Stimulated activated CD4-positive, alpha-beta T cell treated with anti-CD3 and anti-CD28 coated beads, Interleukin-1b, Interleukin-23, amount 100 ng/mL, for 24 hours (primary cell): ENCODE data around the gene SAFB.
"Not testable (repeated sequence)": the region's sequence is repeated elsewhere in the genome, so short reads cannot be mapped to it uniquely, and the experiment has no call there.

Experiments used
- DNase-seq, 4 experiments: peaks; one replicate each; pipeline ENCODE4 v3.0.0-alpha.2; 2020; ENCODE audit warnings: low read depth in 4 of 4, low spot score in 1 of 4

The SAFB gene

DNA sequence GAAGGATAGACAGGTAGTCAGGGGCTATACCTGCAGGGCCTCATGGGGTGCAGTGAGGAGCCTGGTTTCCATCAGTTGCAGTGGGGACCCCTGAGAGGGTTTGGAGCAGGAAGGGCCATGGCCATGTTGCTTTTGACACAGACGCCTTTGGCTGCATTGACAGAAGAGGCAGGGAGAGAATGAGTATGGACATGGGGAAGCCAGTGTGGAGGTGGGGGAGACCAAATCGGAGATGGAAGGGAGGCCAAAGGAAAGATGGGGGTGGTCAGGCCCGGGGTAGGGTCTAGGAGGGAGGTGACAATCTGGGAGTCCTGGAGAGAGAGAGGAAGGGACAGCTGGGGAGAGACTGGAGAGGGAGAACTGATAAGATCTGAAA lies 59.2 kb downstream of the SAFB start:
- DNase-seq = no peak

DNA sequence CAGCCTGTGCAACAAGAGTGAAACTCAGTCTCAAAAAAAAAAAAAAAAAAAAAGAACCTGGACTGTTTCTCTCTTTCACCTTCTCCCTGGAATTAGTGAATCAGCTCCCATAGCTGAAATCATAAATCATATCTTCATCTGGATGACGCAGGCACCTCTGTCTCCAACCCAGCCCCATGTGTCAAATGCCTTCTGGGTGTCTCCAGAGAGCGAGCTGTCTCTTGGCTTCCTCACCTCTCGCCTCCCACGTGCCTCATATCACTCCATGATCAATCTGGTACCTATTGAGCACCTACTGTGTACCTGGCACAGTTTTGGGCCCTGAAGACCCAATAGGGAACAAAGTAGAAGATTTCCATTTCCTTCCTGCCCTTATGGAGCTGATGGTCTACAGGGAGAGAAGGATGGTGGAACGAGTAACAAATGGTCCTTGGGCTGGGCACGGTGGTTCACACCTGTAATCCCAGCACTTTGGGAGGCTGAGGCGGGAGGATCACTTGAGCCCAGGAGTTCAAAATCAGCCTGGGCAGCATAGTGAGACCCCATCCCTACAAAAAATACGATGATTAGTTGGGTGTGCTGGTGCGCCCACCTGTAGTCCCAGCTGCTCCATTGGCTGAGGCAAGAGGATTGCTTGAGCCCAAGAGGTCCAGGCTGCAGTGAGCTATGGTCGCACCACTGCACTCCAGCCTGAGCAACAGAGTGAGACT lies 60.4 kb downstream of the SAFB start:
- DNase-seq = no peak

- DNase-seq = no peak
Observed at GRCh38 chr19:5684694-5685430, 62.0 kb downstream of the SAFB start.

DNA sequence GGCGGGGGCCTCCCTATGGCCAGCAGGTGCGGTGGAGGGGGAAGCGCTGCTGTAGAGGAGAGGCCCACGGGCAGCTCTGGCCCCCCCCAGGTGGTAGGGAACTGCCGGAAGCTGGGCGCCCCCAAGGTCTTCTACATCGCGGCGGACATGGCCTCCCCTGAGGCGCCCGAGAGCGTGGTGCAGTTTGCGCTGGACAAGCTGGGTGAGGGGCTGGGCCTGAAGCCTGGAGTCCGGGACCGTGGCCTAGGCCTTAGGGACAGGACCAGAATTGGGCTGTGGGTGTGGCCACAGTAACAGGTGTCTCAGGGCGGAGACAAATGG lies 63.4 kb downstream of the SAFB start:
- no peak for DNase-seq

- peak; percentile 99 to 100 (median 100) for DNase-seq
Observed at GRCh38 chr19:5686647-5687359, 63.9 kb downstream of the SAFB start.

GRCh38 chr19:5687360-5688198 lies 64.7 kb downstream of the SAFB start:
- DNase-seq = no peak

GRCh38 chr19:5688262-5688881 lies 65.5 kb downstream of the SAFB start:
- not testable (repeated sequence) for DNase-seq

DNA sequence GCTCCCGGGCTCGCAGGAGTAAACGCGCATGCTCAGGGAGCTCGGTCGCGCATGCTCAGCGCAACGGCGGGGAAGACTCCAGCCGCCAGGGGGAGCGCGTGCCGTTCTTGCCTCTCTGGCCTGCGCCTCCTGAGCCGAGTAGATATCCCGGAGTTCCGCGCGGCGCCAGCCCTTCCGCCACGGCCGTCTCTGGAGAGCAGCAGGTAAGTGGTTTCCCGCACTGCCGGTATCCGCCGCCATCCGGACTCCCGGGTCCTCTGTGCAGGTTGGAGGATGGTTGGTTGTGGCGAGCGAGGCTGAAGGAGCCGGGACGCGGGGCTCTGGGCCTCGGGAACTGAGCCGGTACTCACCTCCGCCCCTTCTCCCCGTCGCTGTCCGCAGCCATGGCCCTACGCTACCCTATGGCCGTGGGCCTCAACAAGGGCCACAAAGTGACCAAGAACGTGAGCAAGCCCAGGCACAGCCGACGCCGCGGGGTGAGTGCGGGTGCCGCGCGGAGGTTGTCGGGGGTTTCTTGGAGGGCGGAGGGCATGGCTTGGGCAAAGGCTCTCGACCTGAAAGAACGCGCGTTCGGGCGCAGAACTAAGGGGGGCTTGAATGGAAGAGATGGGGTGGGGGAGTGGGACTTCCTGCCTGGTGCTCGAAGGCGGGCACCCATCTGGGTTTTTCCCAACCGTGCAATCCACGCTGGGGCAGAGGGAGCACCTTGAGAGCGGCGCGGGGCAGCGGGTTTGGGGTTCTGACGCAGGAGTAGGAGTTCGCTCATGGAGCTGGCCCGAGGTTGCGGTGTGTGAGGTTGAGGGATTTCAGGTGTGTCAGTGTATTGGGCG lies 67.5 kb downstream of the SAFB start, which contains the start of gene RPL36:
TSS of gene RPL36 (plus strand) at position 171 of the 830 bp plus-strand sequence. CDS start at position 384, 213 bp downstream.
- DNase-seq = peak; percentile 98 to 100 (median 99)

DNA sequence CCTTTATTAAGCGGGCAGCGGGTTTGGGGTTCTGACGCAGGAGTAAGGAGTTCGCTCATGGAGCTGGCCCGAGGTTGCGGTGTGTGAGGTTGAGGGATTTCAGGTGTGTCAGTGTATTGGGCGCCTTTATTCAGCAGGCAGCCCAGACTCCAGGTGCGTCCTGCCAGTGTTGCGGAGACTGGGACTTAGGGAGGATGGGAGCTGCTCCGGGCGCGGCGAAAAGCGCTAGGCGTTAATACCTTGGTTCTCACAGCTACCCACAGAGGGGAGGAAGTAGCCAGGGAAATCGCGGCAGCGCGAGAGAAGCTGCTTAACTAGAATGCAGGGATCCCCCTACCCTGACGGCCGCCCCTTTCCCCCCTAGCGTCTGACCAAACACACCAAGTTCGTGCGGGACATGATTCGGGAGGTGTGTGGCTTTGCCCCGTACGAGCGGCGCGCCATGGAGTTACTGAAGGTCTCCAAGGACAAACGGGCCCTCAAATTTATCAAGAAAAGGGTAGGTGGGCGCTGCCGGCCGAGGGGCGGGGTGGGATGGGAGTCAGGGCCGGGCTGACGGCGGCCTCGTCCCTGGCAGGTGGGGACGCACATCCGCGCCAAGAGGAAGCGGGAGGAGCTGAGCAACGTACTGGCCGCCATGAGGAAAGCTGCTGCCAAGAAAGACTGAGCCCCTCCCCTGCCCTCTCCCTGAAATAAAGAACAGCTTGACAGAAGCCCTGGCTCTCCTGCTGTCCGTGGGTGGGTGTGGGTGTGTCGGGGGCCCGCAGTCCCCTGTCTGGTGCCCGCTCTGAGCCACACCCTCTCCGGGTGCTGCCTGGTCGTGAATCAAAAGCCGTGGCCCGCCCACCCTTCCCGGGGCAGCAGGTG lies 68.3 kb downstream of the SAFB start:
- peak in 3 of 4 experiments; percentile 47 to 72 (median 50) for DNase-seq

- no peak for DNase-seq
Observed at GRCh38 chr19:5691822-5692722, 69.2 kb downstream of the SAFB start.

- no peak for DNase-seq
Observed at GRCh38 chr19:5692723-5693194, 69.9 kb downstream of the SAFB start.

DNA sequence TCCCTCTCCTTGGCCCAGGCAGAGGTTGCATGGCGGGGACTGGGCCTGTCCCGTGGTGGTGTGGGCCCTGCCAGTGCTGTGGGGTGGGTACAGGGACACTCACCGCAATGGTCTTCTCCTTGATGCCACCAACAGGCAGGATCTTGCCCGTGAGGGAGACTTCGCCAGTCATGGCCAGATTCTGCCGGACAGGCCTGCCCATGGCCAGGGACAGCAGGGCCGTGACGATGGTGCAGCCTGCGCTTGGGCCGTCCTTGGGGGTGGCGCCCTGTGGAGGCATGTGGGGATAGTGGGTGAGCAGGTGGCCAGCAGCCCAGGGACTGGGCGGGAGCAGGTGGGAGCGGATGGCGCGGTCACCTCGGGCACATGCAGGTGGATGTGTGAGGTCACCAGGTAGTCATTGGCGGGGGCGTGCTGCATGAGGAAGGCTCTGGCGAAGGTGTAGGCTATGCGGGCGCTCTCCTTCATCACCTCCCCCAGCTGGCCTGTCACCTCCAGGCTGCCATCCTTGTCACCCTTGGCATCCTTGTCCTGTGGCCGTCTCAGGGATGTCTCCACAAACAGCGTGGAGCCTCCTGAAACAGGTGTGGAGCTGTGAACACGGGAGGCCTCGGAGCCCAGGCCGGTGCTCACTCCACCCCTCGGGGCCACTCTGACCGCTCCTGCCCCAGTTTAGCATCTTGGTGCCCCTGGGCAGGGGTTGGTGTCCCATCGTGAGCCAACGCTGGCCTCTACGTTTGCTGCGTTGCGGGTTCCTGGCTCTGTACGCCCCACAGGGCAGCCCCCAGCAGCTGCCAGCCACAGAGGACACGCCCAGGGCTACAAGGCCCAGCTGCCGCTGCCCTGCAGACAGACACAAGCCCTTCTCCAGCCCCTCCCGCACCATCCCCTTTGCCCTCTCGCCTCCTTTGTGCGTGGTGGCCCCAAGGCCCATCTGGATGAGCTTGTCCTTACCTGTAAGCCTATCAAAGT lies 70.6 kb downstream of the SAFB start:
- no peak for DNase-seq

DNA sequence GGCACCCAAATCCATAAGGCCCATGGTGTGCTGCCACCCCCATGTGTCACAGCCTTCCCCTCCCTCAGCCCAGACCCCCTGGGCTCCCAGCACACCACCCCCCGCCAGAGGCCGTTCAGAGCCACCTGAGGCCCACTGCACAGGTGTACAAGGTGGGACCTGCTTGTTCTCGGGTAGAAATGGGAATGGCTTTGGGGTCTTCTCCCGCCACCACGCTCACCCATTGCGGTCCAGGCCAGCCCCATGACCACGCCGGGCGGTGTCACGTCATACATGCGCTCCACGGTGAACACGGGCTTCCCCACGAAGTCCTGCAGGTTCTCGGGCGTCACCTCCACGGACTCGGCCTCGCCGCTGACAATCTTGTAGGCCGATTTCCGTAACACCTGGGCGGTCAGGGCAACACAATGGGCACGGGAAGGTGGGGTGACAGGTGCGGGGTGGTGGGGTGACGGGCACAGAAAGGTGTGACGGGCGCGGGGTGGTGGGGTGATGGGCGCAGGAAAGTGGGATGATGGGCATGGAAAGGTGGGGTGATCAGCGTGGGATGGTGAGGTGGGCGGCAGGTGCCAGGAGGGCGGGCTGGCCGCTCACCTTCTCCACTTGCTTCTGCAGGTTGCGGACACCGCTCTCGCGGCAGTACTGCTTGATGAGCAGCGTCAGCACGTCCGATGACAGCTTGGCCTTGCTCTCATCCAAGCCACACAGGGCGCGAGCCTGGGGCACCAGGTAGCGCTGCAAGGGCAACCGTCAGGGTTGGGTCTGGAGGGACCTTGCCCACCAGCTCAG lies 71.5 kb downstream of the SAFB start:
- no peak for DNase-seq

- no peak for DNase-seq
Observed at GRCh38 chr19:5694956-5695648, 72.2 kb downstream of the SAFB start.

GRCh38 chr19:5695649-5696195 lies 72.8 kb downstream of the SAFB start:
- DNase-seq = no peak
